Endothelial cell of umbilical vein (primary cell): Measurements from ENCODE around the gene EMP3. TPM values are rescaled to one million over a fixed set of nuclear protein-coding genes. Genes with fewer than 3 reads are reported as not detected.

ENCODE experiments used
- BruUV-seq: library from RNA; stranded (reverse); fragments of 400-500 nt; replicated peaks from 2 replicates; lab custom pipeline; 2021; lab: Mats Ljungman, UMichigan
- CTCF ChIA-PET: fragments of 300-600, 350-600 bp; sonication (Branson Sonifier 250); formaldehyde crosslinking; loops from one replicate; lab custom pipeline; 2021; ENCODE audit warnings: antibody characterized with exemption, inconsistent platforms; lab: Charles Lee
- POLR2A ChIA-PET: fragments of 300-600, 350-600 bp; sonication (Branson Sonifier 250); formaldehyde crosslinking; loops from one replicate; lab custom pipeline; 2021; ENCODE audit warnings: antibody characterized with exemption, inconsistent platforms; lab: Charles Lee
- DNase-seq: peaks from one replicate; pipeline ENCODE4 v3.0.0-alpha.2; 2011; ENCODE audit warnings: low read depth, low spot score
- FAIRE-seq: peaks from 2 replicates; lab custom pipeline; 2011; peaks lifted over from hg19 to GRCh38; lab: Jason Lieb, UNC
- H2AFZ ChIP-seq: 2 replicates; pipeline ENCODE4 v1.6.0; 2012; ENCODE audit warnings: low read depth, low read length, control low read depth, inconsistent platforms
- H3K27ac ChIP-seq: 2 replicates; pipeline ENCODE4 v1.5.1; 2011; ENCODE audit warnings: low read depth, mild to moderate bottlenecking, control low read depth, low read length, moderate library complexity; ENCODE audit not compliant: insufficient read depth
- H3K27me3 ChIP-seq, 2 experiments: 2 replicates each; pipeline versions ENCODE4 v1.6.0 to v1.6.1; 2011; ENCODE audit warnings: low read length in 2 of 2, mixed read lengths in 1 of 2; ENCODE audit not compliant: control insufficient read depth in 2 of 2, insufficient read depth in 2 of 2
- H3K36me3 ChIP-seq, 2 experiments: 2 replicates in 1 of 2; 3 replicates in 1 of 2; pipeline ENCODE4 v1.5.1; 2011; ENCODE audit warnings: low read length in 2 of 2, mild to moderate bottlenecking in 1 of 2, moderate library complexity in 1 of 2; ENCODE audit not compliant: control insufficient read depth in 2 of 2, insufficient read depth in 2 of 2; ENCODE audit errors: extremely low read depth in 1 of 2
- H3K4me1 ChIP-seq: 3 replicates; pipeline ENCODE4 v1.5.1; 2011; ENCODE audit warnings: mild to moderate bottlenecking, low read length; ENCODE audit not compliant: control insufficient read depth, insufficient read depth; ENCODE audit errors: extremely low read depth
- H3K4me2 ChIP-seq: 2 replicates; pipeline ENCODE4 v1.6.1; 2011; ENCODE audit warnings: low read length, control low read depth, mixed read lengths; ENCODE audit not compliant: insufficient read depth
- H3K4me3 ChIP-seq, 3 experiments: fragments of 200-600 bp in 1 of 3; sonication (generic), shearing (Covaris generic) in 1 of 3; replicated peaks in 1 of 3; 2 replicates each; pipeline ENCODE4 v1.5.1; 2011 to 2016; ENCODE audit warnings: control low read depth in 3 of 3, low read length in 3 of 3, mild to moderate bottlenecking in 2 of 3, inconsistent platforms in 1 of 3, low read depth in 1 of 3, moderate library complexity in 1 of 3; ENCODE audit not compliant: insufficient read depth in 1 of 3
- H3K79me2 ChIP-seq: 2 replicates; pipeline ENCODE4 v1.6.0; 2012; ENCODE audit warnings: low read length, inconsistent platforms; ENCODE audit not compliant: control insufficient read depth, insufficient read depth
- H3K9ac ChIP-seq: replicated peaks from 2 replicates; pipeline ENCODE3; 2011; ENCODE audit warnings: low read length, control low read depth; ENCODE audit not compliant: insufficient read depth; ENCODE audit errors: extremely low read depth
- H3K9me1 ChIP-seq: replicated peaks from 3 replicates; pipeline ENCODE4 v1.6.0; 2011; ENCODE audit warnings: mild to moderate bottlenecking, low read length; ENCODE audit not compliant: control insufficient read depth, insufficient read depth; ENCODE audit errors: extremely low read depth
- H3K9me3 ChIP-seq: replicated peaks from 2 replicates; pipeline ENCODE4 v1.5.1; 2012; ENCODE audit warnings: low read length, inconsistent platforms; ENCODE audit not compliant: control insufficient read depth, insufficient read depth
- H4K20me1 ChIP-seq: replicated peaks from 2 replicates; pipeline ENCODE3; 2011; ENCODE audit warnings: mild to moderate bottlenecking, low read length; ENCODE audit not compliant: control insufficient read depth, insufficient read depth; ENCODE audit errors: extremely low read depth
- CTCF ChIP-seq, 2 donors: IDR thresholded peaks; 1 replicate in 1 of 2; 2 replicates in 1 of 2; pipeline ENCODE4 v1.5.1; 2011; ENCODE audit warnings: low read length in 2 of 2, mild to moderate bottlenecking in 2 of 2, moderate library complexity in 2 of 2, control low read depth in 1 of 2, inconsistent platforms in 1 of 2, low read depth in 1 of 2; ENCODE audit not compliant: insufficient read depth in 1 of 2; ENCODE audit errors: extremely low read depth in 1 of 2
- EZH2 ChIP-seq: IDR thresholded peaks from 2 replicates; pipeline ENCODE4 v1.6.1; 2012; ENCODE audit warnings: borderline replicate concordance, low read depth, mild to moderate bottlenecking, moderate library complexity, low read length, inconsistent platforms; ENCODE audit not compliant: severe bottlenecking
- FOS ChIP-seq: IDR thresholded peaks from 2 replicates; pipeline ENCODE4 v1.6.1; 2011; ENCODE audit warnings: mild to moderate bottlenecking, low read length, moderate library complexity, borderline replicate concordance; ENCODE audit not compliant: insufficient read depth
- GATA2 ChIP-seq: IDR thresholded peaks from 2 replicates; pipeline ENCODE4 v1.7.0; 2011; ENCODE audit warnings: low read depth, mild to moderate bottlenecking, moderate library complexity, mixed read lengths, low read length; ENCODE audit not compliant: insufficient read length, insufficient read depth
- JUN ChIP-seq: IDR thresholded peaks from 2 replicates; pipeline ENCODE4 v1.6.1; 2011; ENCODE audit warnings: borderline replicate concordance, low read depth; ENCODE audit not compliant: insufficient read length, insufficient read depth
- MYC ChIP-seq: IDR thresholded peaks from one replicate; pipeline ENCODE4 v1.6.1; 2011; ENCODE audit warnings: mild to moderate bottlenecking, low read depth, low read length
- POLR2A ChIP-seq: IDR thresholded peaks from 2 replicates; pipeline ENCODE4 v1.6.1; 2012; ENCODE audit warnings: low read depth, mild to moderate bottlenecking, control low read depth, low read length
- POLR2AphosphoS5 ChIP-seq: IDR thresholded peaks from 2 replicates; pipeline ENCODE4 v1.6.1; 2012; ENCODE audit warnings: low read depth, mild to moderate bottlenecking, control low read depth, low read length, moderate library complexity; ENCODE audit not compliant: insufficient read depth
- dilution Hi-C: fragments of 300-500 bp; cut with MboI; formaldehyde crosslinking; loops from one replicate; pipeline ENCODE4 v1.15.0; 2019; ENCODE audit warnings: low sequenced_read_pairs; ENCODE audit not compliant: extremely low pct_ligation_motif_present
- intact Hi-C: fragments of 100-400 bp; cut with micrococcal nuclease; formaldehyde crosslinking; loops from one replicate; pipeline ENCODE4 v1.10.0; 2022
- polyA plus RNA-seq, 4 experiments: library from polyadenylated mRNA; depleted of rRNA in 3 of 4; stranded (reverse) in 3 of 4; unstranded in 1 of 4; fragments of >200 nt; gene quantifications; 2 replicates each; pipeline versions ENCODE4 v1.2.1 to v1.2.3, GENCODE V29; 2011 to 2012; ENCODE audit warnings: missing spikeins in 1 of 4
- total RNA-seq: library from RNA; stranded (reverse); gene quantifications from 2 replicates; pipeline ENCODE4 v1.2.3, GENCODE V29; 2021
- TF ChIP-seq, protein P1 (sequence below): IDR thresholded peaks from 2 replicates; pipeline ENCODE4 v1.6.1; 2011; ENCODE audit not compliant: insufficient read depth, insufficient read length

Gene EMP3
- total and polyA plus RNA-seq, 2 donors (not counting 3 experiments of a cell fraction or from before 2014, with no cell fraction given), result 127 to 406 TPM

GRCh38 chr19:48290401-48290770 is 35.0 kb upstream of the EMP3 start:
- Histone ChIP-seq H3K9me1 (no peaks in the 10 kb centered on the region), H3K79me2 (no peaks in the 10 kb centered on the region), H3K4me1 (peaks cover 9% of the 10 kb centered on the region), H3K36me3 (no peaks in the 10 kb centered on the region), H3K9ac (no peak overlapping the region), H4K20me1 (no peaks in the 10 kb centered on the region), H3K9me3 (no peaks in the 10 kb centered on the region), H3K4me3 (peak overlapping the region in 1 of 3 experiments; percentile 42), H3K27me3 (no peaks in the 10 kb centered on the region), H3K27ac (no peak overlapping the region), H2AFZ (no peak overlapping the region), H3K4me2 (no peak overlapping the region)
- DNase-seq (peak; percentile 42), FAIRE-seq (peak; percentile 63)
- peak; percentile 46 for TF ChIP-seq FOS
- TF ChIP-seq EZH2, result no peak
- peak; percentile 66 for TF ChIP-seq GATA2
- no peak for TF ChIP-seq JUN
- TF ChIP-seq CTCF (IDR thresholded peaks at IDR 0.05; ENCODE audit: extremely low read depth in 1 of 2, insufficient read depth in 1 of 2, low read depth in 1 of 2, low read length in 2 of 2), result peak; percentile 9 to 44
- TF ChIP-seq MYC, result no peak
- TF ChIP-seq POLR2AphosphoS5, result no peak
- TF ChIP-seq, protein P1, sequence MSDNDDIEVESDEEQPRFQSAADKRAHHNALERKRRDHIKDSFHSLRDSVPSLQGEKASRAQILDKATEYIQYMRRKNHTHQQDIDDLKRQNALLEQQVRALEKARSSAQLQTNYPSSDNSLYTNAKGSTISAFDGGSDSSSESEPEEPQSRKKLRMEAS, result no peak
- TF ChIP-seq POLR2A, result no peak
- ChIA-PET CTCF (interaction anchor here (0.6 to 7.2 kb wide), 11 partner anchors 8 to 325 kb away, joined by 3 to 126 read pairs (median 4); partner anchors contain the start of genes EMP3 and ZNF114), POLR2A (no interaction called here)
- dilution Hi-C loops (no loop called here), intact Hi-C loops (loop anchor here (2.0 kb wide), 1 partner anchor 20 kb away; no protein-coding TSS in a partner anchor)
- BruUV-seq, result no TSS peak
